Measurements from ENCODE around the gene CCND1.
"Not testable (repeated sequence)": the region's sequence is repeated elsewhere in the genome, so short reads cannot be mapped to it uniquely, and the experiment has no call there.

CCND1 gene

GRCh38 chr11:69689484-69690319 lies 48.7 kb downstream of the CCND1 start:
- DNase-seq (ENCODE audit: low read depth), result no peak

- DNase-seq (ENCODE audit: low read depth), result no peak
Observed at GRCh38 chr11:69691463-69691862, 50.5 kb downstream of the CCND1 start.

GRCh38 chr11:69692422-69692821 lies 51.5 kb downstream of the CCND1 start:
- no peak for DNase-seq (ENCODE audit: low read depth)

- no peak for DNase-seq (ENCODE audit: low read depth)
Observed at GRCh38 chr11:69694781-69695180, 53.8 kb downstream of the CCND1 start.

GRCh38 chr11:69695581-69695980 lies 54.6 kb downstream of the CCND1 start:
- DNase-seq (ENCODE audit: low read depth), result no peak

GRCh38 chr11:69695995-69696394 lies 55.0 kb downstream of the CCND1 start:
- DNase-seq (ENCODE audit: low read depth), result not testable (repeated sequence)

- no peak for DNase-seq (ENCODE audit: low read depth)
Observed at GRCh38 chr11:69696749-69697468, 56.0 kb downstream of the CCND1 start.

GRCh38 chr11:69697469-69697843 lies 56.5 kb downstream of the CCND1 start:
- no peak for DNase-seq (ENCODE audit: low read depth)

- DNase-seq (ENCODE audit: low read depth), result no peak
Observed at GRCh38 chr11:69697861-69698260, 56.9 kb downstream of the CCND1 start.

GRCh38 chr11:69698362-69698761 lies 57.4 kb downstream of the CCND1 start:
- DNase-seq (ENCODE audit: low read depth), result no peak

GRCh38 chr11:69699213-69699612 lies 58.3 kb downstream of the CCND1 start:
- no peak for DNase-seq (ENCODE audit: low read depth)

GRCh38 chr11:69700278-69701140 lies 59.6 kb downstream of the CCND1 start:
- no peak for DNase-seq (ENCODE audit: low read depth)

- DNase-seq (ENCODE audit: low read depth), result no peak
Observed at GRCh38 chr11:69702239-69702691, 61.3 kb downstream of the CCND1 start.

GRCh38 chr11:69702769-69703452 lies 62.0 kb downstream of the CCND1 start:
- DNase-seq (ENCODE audit: low read depth), result no peak

GRCh38 chr11:69703453-69703767 lies 62.5 kb downstream of the CCND1 start:
- DNase-seq (ENCODE audit: low read depth), result no peak

All from fibroblast of gingiva (primary cell).